GM18858 (cell line): ENCODE measurements around the gene CHST5.

Source experiments
- ATAC-seq: cut with Tn5 transposase; IDR thresholded peaks from one replicate; pipeline ENCODE4 v1.9.1; 2021; ENCODE audit not compliant: unreplicated experiment

Gene CHST5

GRCh38 chr16:75535901-75536300 is at the start of gene CHST5:
Gene CHST5 (minus strand): TSS chr16:75536108. CDS start chr16:75530384, 5,724 bp downstream.
- ATAC-seq, result no peak

GRCh38 chr16:75584108-75584507 is 48.2 kb upstream of the CHST5 start:
- ATAC-seq, result peak; percentile 52

GRCh38 chr16:75579281-75579834 is 43.5 kb upstream of the CHST5 start:
- ATAC-seq, result no peak

GRCh38 chr16:75578725-75579124 is 42.8 kb upstream of the CHST5 start:
- no peak for ATAC-seq

GRCh38 chr16:75578212-75578611 is 42.3 kb upstream of the CHST5 start:
- ATAC-seq, result no peak

GRCh38 chr16:75576384-75576811 is 40.5 kb upstream of the CHST5 start:
- ATAC-seq, result peak; percentile 69

GRCh38 chr16:75575958-75576357 is 40.0 kb upstream of the CHST5 start:
- no peak for ATAC-seq

- no peak for ATAC-seq
Measured at GRCh38 chr16:75573955-75574354, 38.0 kb upstream of the CHST5 start.

GRCh38 chr16:75572864-75573542 is 37.1 kb upstream of the CHST5 start:
- no peak for ATAC-seq

GRCh38 chr16:75570396-75571065 is 34.6 kb upstream of the CHST5 start:
- ATAC-seq, result no peak

- ATAC-seq, result no peak
Measured at GRCh38 chr16:75567911-75568310, 32.0 kb upstream of the CHST5 start.

- ATAC-seq, result no peak
Measured at GRCh38 chr16:75566758-75567255, 30.9 kb upstream of the CHST5 start.

GRCh38 chr16:75566040-75566757 is 30.3 kb upstream of the CHST5 start, which contains the start of gene GABARAPL2:
Gene GABARAPL2 (plus strand): TSS chr16:75566379. CDS start chr16:75566487, 108 bp downstream.
- peak; percentile 58 for ATAC-seq

GRCh38 chr16:75565640-75566039 is 29.7 kb upstream of the CHST5 start:
- ATAC-seq, result no peak

GRCh38 chr16:75559564-75560372 is 23.9 kb upstream of the CHST5 start:
- ATAC-seq, result no peak

GRCh38 chr16:75558846-75559401 is 23.0 kb upstream of the CHST5 start:
- ATAC-seq, result no peak

GRCh38 chr16:75556431-75556950 is 20.6 kb upstream of the CHST5 start:
- no peak for ATAC-seq

GRCh38 chr16:75555707-75556430 is 20.0 kb upstream of the CHST5 start, which contains the start of gene TMEM231:
Gene TMEM231 (minus strand): TSS chr16:75556252. CDS start chr16:75556209, 43 bp downstream.
- peak; percentile 95 for ATAC-seq

- no peak for ATAC-seq
Measured at GRCh38 chr16:75555213-75555706, 19.4 kb upstream of the CHST5 start.
